ENCODE measurements around the gene POU4F2.
A peak's percentile ranks its signal among the peaks of the same experiment; 100 is the strongest.

The POU4F2 gene, protein sequence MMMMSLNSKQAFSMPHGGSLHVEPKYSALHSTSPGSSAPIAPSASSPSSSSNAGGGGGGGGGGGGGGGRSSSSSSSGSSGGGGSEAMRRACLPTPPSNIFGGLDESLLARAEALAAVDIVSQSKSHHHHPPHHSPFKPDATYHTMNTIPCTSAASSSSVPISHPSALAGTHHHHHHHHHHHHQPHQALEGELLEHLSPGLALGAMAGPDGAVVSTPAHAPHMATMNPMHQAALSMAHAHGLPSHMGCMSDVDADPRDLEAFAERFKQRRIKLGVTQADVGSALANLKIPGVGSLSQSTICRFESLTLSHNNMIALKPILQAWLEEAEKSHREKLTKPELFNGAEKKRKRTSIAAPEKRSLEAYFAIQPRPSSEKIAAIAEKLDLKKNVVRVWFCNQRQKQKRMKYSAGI
- long read RNA-seq, donor 1, result 0 reads
- long read RNA-seq, donor 2, result 0 reads
- long read RNA-seq, donor 3, result 0 reads
- long read RNA-seq, donor 4, result 0 reads
- long read RNA-seq, donor 5, result 0 reads
- long read RNA-seq, donor 6, result 0 reads
- long read RNA-seq, donor 7, result 0 reads
- long read RNA-seq, donor 8, result 0 reads

DNA sequence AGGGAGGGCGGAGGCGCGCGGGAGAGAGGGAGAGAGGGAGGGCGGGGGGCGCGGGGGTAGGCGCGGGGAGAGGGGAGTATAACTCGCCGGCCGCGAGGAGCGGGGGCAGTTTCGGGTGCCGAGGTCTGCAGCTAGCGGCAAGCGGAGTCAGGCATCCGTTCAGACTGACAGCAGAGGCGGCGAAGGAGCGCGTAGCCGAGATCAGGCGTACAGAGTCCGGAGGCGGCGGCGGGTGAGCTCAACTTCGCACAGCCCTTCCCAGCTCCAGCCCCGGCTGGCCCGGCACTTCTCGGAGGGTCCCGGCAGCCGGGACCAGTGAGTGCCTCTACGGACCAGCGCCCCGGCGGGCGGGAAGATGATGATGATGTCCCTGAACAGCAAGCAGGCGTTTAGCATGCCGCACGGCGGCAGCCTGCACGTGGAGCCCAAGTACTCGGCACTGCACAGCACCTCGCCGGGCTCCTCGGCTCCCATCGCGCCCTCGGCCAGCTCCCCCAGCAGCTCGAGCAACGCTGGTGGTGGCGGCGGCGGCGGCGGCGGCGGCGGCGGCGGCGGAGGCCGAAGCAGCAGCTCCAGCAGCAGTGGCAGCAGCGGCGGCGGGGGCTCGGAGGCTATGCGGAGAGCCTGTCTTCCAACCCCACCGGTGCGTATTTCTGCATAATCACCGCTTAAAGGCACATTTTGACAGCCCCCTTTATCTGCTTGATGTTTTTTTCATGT, at the start of gene POU4F2:
Gene POU4F2, plus strand, starts transcription at position 108 of the 720 bp plus-strand sequence. Its CDS starts 248 bp downstream, at position 356.
- peak; percentile 59 for DNase-seq

DNA sequence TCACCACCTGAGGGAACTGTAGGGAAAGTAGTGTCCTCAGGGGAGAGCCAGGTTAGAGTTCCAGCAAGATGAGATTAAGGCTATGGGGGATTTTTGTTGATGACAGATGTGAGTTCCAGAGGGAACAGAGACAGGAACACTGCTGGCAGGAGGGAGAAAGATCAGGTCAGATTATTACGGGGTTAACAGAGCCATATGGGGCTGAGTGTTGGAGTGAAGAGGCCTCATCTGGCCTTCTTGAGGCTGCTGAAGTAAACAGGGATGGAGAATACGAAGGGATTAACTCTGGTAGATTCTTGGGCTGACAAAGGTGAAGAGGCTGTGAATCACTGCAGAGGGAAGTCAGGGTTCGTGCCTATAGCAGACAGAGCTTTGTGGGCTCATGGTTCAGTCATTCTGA, 47.9 kb upstream of the POU4F2 start:
- DNase-seq, result no peak

DNA sequence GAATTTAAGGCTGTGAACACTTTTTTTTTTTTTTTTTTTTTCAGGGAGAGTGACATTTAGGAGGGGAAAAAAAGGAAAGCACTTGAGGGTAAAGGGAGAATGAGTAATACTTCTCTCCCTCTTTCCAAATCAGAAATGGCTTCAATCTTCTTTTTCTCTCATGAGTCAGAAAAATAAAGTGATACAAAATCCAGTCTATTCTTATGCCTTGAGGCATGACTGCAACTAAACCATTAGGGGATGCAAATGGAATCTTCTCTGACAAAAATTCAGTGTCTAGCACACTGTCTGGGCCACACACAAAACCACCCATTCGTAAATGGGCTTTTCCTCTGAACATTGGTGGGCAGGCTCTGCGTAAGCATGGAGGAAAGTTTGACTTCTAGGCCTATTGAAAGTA, 46.7 kb upstream of the POU4F2 start:
- DNase-seq, result no peak

DNA sequence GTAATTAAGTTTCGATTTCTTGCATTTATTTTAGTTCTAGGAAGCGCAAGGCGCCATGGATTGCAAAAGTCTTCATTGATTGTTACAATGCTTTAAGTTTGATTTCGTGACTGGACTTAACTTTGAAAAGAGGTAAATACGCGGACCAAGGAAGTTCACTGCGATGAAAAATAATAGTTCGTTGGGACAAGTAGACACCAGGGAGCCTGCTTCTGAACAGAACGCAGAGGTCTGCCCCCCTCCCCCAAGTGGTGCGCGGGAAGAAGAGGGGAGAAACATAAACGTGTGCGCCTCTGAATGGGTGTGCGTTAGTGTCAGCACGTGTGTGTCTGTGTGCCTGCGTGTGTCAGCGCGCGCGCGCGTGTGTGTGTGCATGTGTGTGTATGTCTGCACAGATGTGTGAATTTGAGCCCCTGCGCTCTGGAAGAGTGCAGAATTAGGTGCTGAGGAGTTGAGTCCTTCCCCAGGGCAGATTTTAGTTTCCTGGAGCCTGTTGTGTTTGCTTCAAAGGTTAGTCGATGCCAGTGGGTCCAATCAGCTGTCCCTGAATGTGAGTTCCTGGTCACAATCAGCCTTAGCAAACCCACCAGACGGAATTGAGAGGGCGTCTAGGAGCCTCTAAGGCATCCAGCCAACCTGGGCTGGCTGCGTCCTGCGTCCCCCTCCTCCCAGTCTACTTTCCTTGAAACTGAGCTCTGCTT, 5.8 kb upstream of the POU4F2 start:
- no peak for DNase-seq

DNA sequence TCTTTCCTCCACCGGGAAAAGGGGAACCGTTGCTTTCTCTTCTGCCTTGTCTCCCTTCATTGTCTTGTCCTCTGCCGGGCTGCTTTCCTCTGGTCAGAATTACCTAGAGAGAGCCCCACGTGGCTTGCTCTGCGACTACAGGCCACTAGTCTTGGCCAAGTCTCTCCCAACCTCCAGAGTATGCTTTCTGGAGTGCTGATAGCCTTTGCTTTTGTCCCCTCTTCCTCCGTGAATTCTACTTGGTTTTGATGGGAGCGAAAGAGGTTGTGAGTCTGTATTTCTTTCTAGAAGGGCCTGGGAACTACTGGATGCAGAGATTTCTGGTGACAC, 5.3 kb upstream of the POU4F2 start:
- DNase-seq, result no peak

DNA sequence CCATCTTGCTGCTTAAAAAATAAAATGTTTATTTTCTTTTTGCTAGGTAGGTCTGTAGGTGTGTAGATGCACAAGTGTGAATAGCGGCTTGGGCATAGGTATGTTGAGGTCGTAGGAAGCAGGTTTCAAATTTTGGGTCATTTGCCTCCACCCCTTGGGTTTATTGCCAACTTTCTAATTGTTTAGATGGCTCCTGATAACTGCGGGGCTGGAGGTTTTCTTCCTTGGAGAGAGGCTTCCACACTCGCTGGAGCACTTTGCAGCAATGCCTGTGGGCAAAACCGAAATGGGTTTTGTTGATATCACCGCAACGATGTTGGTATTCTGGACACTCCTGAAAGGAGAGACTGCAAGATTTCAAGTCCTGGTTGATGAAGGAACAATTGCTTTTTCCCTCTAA, 3.9 kb upstream of the POU4F2 start:
- DNase-seq, result no peak

DNA sequence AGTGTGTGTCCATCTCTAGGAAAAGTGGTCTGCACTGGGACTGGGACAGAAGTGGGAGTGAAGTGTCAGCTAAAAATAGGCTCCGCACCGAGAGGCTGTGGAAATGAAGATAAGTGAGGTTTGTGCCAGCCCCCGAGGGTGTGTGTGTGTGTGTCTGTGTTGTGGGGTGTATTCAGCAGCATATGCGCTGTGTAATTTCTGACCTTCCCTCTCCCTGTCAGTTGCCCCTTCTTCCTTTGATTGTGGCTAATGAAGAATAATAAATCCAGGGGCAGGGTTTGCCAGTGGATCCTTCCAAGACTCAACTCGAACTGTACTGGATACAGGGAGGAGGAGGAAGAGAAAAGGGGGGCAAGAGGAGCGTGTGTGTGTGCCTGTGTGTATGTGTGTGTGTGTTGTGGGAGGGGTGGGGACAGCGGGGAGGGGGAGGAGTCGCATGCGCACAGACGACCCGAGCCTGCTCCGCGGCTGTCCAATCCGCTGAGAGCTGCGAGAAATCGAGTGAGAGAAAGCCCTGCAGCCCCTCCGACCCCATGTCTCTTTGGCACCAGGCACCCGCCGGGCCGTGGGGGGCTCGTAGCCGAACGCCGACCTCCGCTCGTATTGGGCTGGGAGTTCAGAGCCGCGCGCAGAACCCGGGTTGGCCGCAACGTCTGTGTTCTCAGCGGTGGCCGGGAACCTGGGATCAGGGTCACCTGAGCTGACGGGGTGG, 916 bp upstream of the POU4F2 start:
- peak; percentile 16 for DNase-seq

DNA sequence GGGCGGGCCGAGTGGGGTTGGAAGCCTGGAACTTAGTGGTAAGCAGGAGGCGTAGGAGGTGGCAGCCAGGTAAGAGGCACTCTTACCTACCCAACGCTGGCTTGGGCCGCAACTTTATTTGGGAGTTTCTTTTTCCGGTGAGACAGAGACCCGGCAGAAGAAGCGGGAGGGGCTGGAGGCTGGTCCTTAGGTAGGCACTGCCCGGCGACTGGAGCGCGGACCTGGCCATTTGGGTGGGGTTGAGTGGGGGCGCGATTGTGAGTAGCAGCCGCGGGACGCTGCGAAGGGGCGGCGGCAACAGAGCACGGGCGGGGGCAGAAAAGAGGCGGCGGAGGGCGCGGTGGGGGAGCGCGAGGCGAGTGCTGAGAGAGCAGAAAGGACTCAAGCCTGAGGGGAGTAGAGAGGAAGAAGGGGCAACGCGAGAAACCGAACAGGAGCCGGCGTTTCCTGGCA, 334 bp upstream of the POU4F2 start:
- no peak for DNase-seq

DNA sequence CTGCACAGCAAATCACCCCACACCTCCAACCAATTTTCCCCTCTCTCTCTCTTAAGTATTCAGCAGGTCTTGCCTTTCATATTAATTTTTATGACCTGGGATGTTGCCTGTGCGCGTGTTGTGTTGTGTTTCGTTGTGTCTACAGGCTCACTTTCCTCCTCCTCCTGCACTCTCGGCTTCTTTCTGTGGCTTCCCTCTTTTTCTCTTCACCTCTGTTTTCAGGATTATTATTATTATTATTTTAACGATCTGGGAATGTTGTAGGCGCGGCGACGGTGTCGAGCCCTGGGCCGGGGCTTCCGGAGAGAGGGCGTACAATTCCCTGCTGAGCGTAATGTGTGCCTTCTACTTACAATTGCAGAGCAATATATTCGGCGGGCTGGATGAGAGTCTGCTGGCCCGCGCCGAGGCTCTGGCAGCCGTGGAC, 826 bp downstream of the POU4F2 start:
- DNase-seq, result no peak

DNA sequence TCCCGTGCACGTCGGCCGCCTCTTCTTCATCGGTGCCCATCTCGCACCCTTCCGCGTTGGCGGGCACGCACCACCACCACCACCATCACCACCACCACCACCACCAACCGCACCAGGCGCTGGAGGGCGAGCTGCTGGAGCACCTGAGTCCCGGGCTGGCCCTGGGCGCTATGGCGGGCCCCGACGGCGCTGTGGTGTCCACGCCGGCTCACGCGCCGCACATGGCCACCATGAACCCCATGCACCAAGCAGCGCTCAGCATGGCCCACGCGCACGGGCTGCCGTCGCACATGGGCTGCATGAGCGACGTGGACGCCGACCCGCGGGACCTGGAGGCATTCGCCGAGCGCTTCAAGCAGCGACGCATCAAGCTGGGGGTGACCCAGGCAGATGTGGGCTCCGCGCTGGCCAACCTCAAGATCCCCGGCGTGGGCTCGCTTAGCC, 1.4 kb downstream of the POU4F2 start:
- DNase-seq, result no peak

DNA sequence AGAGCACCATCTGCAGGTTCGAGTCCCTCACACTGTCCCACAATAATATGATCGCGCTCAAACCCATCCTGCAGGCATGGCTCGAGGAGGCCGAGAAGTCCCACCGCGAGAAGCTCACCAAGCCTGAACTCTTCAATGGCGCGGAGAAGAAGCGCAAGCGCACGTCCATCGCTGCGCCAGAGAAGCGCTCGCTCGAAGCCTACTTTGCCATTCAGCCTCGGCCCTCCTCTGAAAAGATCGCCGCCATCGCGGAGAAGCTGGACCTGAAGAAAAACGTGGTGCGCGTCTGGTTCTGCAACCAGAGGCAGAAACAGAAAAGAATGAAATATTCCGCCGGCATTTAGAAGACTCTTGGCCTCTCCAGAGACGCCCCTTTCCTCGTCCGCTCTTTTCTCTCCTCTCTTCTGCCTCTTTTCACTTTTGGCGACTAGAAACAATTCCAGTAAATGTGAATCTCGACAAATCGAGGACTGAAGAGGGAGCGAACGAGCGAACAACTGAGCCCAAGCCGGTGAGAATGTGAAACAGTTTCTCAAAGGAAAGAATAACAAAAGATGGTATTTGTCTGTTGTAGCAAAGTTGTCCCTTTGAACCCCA, 1.9 kb downstream of the POU4F2 start:
- peak; percentile 10 for DNase-seq

DNA sequence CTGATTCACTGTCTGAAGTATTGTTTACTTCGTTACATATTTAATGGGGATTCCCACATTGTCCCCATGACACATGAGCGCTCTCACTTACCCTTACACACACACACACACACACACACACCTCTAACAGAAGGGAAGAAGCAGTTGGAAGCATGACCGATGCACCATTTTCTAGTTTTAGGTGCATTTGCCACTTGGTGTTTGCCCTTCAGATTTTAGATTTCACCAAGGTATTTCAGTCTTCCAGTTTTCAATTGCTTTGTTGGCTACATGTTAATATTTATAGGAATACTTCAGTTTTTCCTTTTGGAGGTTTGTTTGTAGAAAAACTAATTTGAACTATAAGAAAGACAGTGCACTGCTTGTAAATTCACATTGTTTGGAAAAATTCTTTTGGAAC, 3.1 kb downstream of the POU4F2 start:
- DNase-seq, result no peak

DNA sequence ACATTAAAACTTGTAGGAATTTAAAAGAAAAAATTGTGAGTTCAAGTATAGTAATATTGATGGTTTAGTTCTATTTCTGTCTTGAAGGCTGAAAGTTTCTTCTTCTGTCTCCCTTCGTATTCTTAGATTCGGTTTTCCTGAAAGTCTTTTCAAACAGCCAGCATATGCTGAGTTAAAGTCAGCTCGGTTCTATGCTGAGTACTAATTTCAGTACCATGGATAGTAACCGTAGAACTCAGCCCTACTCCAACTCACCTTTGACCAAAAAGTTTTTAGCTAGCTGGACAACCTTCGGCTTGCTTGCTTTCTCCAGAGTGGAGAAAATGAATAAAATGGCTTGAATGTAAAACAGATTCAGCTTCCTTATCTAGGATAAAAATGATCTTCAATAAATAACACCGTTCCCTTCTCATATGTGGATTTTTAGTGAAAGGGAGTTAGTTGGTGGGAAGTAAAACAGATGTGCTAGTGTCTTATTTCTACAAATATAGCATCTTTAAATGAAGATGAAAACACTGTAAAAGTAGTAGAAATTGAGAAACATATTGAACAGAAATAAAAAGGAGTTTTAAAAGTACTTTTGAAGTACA, 5.2 kb downstream of the POU4F2 start:
- no peak for DNase-seq

DNA sequence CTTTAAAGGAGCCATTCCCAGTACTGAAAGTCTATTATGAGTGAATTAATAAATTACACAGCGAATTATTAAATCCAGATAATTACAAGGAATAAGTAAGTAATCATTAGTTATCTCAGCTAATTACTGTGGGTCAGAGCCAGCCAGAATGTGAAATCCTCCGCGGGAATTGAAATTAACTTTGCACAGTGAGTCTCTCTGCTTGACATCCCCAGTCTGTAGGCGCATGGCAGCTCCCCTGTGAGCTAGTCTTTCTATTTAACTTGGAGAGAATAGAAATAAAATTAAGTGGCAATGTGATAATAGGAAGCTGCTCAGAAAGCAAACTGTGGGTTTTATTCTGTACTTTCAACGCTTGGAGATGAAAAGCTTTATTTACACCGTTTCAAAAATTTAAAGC, 7.2 kb downstream of the POU4F2 start:
- DNase-seq, result no peak

DNA sequence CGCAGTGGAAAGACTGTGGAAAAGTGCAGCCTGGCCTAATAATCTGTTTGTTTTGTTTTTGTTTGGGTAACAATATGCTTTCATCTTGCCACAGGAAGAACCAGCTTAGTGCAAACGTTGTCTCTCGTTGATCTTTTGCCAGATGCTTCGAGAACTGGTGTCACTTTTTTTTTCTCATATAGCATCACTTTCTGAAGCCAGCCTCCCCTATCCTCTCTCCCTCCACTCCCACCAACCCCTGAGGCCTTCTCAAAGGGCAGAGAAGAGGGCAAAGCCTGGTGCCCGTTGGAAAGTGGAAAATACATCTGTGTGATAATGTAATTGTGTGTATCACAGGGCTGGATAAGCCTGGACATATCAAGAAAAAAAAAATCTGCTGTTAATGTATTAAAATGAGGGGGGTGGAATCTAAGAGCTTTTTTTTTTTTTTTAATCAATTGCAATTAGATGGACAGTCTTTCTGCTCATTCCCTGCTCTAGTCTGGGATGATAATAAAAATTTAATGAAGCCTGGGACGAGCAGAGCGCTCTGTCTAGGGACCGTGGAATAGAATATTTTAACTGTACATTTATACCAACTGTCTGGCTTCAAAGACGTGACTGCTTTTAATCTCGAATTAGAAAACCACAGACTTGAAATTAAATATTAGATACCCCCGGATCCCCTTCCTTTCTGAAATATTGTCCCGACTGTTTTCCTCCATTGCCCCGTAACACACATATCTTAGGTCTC, 8.1 kb downstream of the POU4F2 start:
- DNase-seq, result no peak

DNA sequence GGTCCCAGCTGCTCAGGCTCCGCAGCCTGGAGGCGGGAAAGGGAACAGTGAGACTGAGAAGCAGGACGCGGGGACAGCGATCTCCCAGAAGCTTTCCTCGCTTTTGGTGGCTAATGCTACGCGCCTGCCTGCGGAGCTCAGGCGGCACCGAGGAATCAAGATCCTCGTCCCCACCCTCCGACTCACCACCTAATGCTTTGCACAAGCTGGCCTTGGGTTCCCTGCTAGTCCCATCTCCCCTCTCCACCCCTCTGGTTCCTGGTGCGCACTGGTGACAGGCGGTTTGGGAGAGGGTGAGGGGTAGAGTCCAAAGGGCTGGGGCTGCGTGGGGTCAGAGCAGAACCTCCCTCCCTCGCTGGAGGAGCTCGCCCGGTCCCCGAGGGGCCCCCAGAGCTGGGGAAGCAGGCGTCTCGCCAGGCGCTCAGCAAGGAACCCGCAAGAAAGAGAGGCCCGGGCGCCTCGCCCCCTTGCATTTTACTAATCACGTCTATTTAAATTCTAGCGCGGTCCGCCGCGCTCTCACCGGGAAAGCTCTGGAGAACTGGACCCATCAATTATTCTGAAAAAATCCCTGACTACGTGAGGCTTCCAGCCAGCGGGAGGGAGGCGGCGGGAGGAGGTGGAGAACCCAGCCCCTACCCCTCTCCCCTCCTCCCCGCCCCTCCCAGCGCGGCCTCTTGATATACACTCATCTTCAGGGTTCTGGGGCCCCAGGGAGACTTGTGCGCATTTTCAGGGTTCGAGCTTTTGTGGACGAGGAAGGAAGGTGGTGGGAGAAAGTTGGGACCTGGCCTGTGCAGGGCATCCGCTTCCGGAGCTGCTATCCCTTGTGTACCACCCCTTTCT, 9.1 kb downstream of the POU4F2 start:
- DNase-seq, result no peak

DNA sequence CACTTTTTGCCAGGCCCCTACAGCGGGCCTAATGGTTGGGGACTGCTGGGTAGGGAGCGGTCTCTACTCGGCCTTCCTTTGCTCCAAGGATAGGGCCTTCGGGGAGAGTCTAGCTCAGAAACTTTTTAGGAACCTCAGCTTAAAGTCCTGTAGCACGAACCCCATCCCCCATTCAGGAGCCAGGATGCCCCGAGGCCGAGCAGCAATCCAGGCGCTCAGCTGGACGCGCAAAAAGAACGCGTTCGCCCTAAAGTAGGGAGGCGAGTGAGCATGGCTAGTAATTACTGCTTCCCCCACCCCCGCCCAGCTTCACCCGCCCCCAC, 9.7 kb downstream of the POU4F2 start:
- no peak for DNase-seq

DNA sequence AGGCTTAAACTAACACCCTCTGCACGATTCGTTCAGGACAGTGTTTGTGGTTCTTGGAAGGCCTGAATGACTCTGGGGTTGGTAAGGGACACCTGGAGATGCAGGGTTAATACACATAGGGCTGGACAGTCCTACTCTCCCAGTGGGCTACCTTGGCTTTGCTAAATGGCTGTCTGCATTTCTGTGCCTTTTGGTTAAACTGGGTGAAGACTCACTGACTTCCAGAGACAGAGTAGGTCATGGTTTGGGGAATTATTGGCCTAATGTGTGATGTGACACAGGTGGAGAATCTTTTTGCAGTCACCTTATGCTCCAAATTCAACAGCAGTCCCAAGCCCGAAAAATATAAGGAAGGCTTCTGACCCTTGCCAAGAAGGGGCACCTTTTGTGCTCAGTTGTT, 10.5 kb downstream of the POU4F2 start:
- no peak for DNase-seq

DNA sequence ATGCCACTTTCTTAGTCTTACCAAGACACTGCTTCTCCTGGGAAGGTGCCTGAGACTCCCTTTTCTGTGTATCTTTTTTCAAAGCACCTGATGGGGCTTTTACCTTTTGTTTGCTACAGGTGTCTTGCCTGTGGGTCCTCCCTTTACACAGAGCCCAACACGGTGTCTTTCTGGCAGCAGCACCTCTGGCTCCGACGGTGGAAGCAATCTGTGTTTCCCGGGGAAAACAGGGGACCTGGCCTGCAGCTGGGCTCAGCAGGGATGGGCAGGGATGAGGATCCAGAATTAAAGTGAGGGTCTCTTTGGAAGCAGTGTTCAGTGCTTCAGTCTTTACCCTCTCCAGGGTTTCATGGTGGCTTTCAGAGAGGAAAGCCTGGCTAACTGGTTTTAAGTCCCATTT, 11.3 kb downstream of the POU4F2 start:
- no peak for DNase-seq

All from right kidney (tissue), 9 donors.